ENCODE data around the gene CACFD1. TPM values are rescaled to one million over a fixed set of nuclear protein-coding genes. Genes with fewer than 3 reads are reported as not detected.
A peak's percentile ranks its signal among the peaks of the same experiment; 100 is the strongest.

CACFD1 gene
- total RNA-seq, 2 donors from 2014 or later: 15.8 to 19.5 TPM

DNA sequence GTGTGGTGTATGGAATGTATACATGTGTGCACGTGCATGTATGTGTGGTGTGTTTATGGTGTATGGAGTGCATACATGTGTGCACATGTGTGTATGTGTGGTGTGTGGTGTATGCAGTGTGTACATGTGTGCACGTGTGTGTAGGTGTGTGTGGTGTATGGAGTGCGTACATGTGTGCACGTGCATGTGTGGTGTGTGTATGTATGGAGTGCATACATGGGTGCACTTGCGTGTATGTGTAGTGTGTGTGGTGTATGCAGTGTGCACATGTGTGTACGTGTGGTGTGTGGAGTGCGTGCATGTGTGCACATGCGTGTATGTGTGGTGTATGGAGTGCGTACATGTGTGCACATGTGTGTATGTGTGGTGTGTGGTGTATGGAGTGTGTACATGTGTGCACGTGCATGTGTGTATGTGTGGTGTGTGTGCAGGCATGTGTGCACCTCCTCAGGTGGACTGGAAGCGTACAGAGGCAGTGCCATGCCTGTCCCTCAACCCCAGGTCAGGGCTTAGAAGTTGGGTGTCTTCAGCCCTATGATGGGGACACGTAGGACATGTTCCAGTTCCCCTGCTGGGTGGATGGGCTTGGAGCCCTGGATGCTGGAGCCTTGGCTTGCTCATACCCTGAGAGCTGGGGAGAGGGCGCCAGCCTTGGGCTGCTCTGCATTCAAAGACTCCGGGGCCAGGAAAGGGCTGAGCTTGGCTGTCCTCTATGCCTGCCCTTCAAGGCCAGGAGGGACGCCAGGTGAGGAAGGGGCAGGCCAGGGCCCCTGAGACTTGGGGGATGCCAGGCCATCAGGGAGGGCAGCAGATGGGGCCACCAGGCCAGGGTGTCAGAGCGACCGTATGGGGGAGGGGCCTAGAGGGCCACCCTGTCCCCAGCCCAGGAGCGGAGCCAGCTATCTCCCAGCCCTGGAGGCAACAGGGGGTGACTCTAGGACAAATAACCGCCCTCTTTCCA is 52.8 kb downstream of the CACFD1 start:
- DNase-seq (ENCODE audit: low spot score) (no peak), ATAC-seq (ENCODE audit: insufficient number of reproducible peaks, low FRiP score, low read depth) (no peak)
- Histone ChIP-seq H3K27me3 (replicated peaks; ENCODE audit: insufficient read depth) (no peaks in the 10 kb centered on the region), H3K4me1 (ENCODE audit: control insufficient read depth in 1 of 2, low read depth in 2 of 2) (peaks cover 13 to 31% of the 10 kb centered on the region in 2 donors), H3K27ac (no peak overlapping the region), H3K9me3 (no peaks in the 10 kb centered on the region), H3K36me3 (no peaks in the 10 kb centered on the region), H3K4me3 (no peak overlapping the region)
- no peak for TF ChIP-seq CTCF (IDR thresholded peaks at IDR 0.05)

DNA sequence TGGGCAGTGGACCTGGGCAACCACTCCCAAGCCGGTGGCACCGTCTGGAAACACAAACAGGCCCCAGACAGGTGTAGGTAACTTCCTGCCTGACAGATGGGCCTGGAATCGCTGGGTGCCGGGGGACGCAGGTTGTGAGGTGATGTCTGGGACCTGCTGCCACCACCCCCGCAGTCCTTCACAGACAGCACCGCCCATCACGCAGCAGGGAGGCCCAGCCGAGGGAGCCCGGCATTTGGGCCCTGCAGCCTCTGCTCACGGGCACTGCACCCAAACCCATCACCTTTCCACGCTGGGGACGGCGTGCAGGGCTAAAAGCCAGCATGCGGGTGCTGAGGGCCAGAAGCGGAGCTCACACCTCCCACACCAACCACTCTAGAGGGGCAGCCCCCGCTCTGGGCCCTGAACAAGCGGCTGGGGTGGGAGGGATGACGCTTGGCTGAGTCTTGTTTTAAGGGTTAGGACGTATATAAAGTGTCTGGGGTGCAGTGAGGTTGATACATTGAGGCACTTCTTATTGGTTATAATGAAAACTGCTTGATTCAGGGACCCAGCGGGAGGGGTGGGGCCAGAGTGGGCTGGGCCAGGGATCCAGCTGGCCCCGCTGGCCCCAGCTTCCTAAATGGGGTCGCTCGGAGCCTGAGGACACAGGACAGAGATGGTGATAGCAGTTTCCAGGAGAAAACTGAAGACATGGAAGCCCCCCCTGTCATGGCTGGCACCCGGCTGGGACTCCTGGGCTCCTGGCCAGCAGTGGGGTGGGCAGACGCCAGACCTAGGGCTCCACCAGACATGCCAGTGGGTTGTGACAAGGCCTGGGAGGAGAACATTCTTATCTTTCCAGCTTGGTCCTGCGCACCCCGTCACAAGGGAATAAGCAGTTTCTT is 53.7 kb downstream of the CACFD1 start:
- H3K27ac ChIP-seq: no peak overlapping the region
- DNase-seq (ENCODE audit: low spot score) (no peak), ATAC-seq (ENCODE audit: insufficient number of reproducible peaks, low FRiP score, low read depth) (no peak)
- no peaks in the 10 kb centered on the region for H3K27me3 ChIP-seq (replicated peaks; ENCODE audit: insufficient read depth)
- no peak for TF ChIP-seq CTCF (IDR thresholded peaks at IDR 0.05)
- H3K4me1 ChIP-seq (ENCODE audit: control insufficient read depth in 1 of 2, low read depth in 2 of 2): peaks cover 13 to 31% of the 10 kb centered on the region in 2 donors
- H3K9me3 ChIP-seq: no peaks in the 10 kb centered on the region
- no peaks in the 10 kb centered on the region for H3K36me3 ChIP-seq
- H3K4me3 ChIP-seq: peak overlapping the region; percentile 25

- no peaks in the 10 kb centered on the region for H3K36me3 ChIP-seq
- ATAC-seq (ENCODE audit: insufficient number of reproducible peaks, low FRiP score, low read depth): no peak
- no peak for DNase-seq (ENCODE audit: low spot score)
- peaks cover 5 to 24% of the 10 kb centered on the region in 2 donors for H3K4me1 ChIP-seq (ENCODE audit: control insufficient read depth in 1 of 2, low read depth in 2 of 2)
- no peak overlapping the region for H3K27ac ChIP-seq
- TF ChIP-seq CTCF (IDR thresholded peaks at IDR 0.05): no peak
- no peak overlapping the region for H3K4me3 ChIP-seq
- no peaks in the 10 kb centered on the region for H3K27me3 ChIP-seq (replicated peaks; ENCODE audit: insufficient read depth)
- H3K9me3 ChIP-seq: no peaks in the 10 kb centered on the region
These were observed 54.9 kb downstream of the CACFD1 start for GRCh38 chr9:133514460-133515239.

- Histone ChIP-seq H3K27ac (no peak overlapping the region), H3K36me3 (no peaks in the 10 kb centered on the region), H3K4me3 (no peak overlapping the region), H3K9me3 (no peaks in the 10 kb centered on the region), H3K27me3 (replicated peaks; ENCODE audit: insufficient read depth) (no peaks in the 10 kb centered on the region), H3K4me1 (ENCODE audit: control insufficient read depth in 1 of 2, low read depth in 2 of 2) (peaks cover 5 to 21% of the 10 kb centered on the region in 2 donors)
- no peak for TF ChIP-seq CTCF (IDR thresholded peaks at IDR 0.05)
- DNase-seq (ENCODE audit: low spot score) (no peak), ATAC-seq (ENCODE audit: insufficient number of reproducible peaks, low FRiP score, low read depth) (no peak)
These were observed 55.4 kb downstream of the CACFD1 start for GRCh38 chr9:133515240-133515610.

Data from thoracic aorta (tissue), 2 donors.